ENCODE measurements around the gene ARID1B. TPM values are rescaled to one million over a fixed set of nuclear protein-coding genes. Genes with fewer than 3 reads are reported as not detected.

The ARID1B gene
- total RNA-seq, 2 experiments from 2014 or later = 36.9 to 38.9 TPM

- Mint-ChIP-seq H3K9me3 (no peaks in the 10 kb centered on the region), H3K4me1 (ENCODE audit: low read depth) (peaks cover 25% of the 10 kb centered on the region), H3K4me3 (peak overlapping the region; percentile 78), H3K27me3 (no peaks in the 10 kb centered on the region), H3K27ac (peak overlapping the region; percentile 93), H3K36me3 (ENCODE audit: low read depth) (peaks cover 10% of the 10 kb centered on the region)
- DNase-seq (peak; percentile 62), ATAC-seq (peak; percentile 17)
- ChIA-PET CTCF (interaction anchor here (1.0 kb wide), 1 partner anchor 91 kb away, joined by 5 read pairs; no protein-coding TSS in a partner anchor), POLR2A (interaction anchor here (0.8 to 3.4 kb wide), 8 partner anchors 11 to 243 kb away, joined by 3 to 32 read pairs (median 3); no protein-coding TSS in a partner anchor)
- intact Hi-C loops (cut with micrococcal nuclease) = loop anchor here (2.0 to 5.0 kb wide), 2 partner anchors 91 to 244 kb away; no protein-coding TSS in a partner anchor
- TF ChIP-seq CTCF (IDR thresholded peaks at IDR 0.05) = no peak
Measured at GRCh38 chr6:156777577-156778453, 637 bp downstream of the ARID1B start.

- POLR2A ChIA-PET = interaction anchor here (0.6 to 3.4 kb wide), 10 partner anchors 10 to 242 kb away, joined by 3 to 32 read pairs (median 3); no protein-coding TSS in a partner anchor
- H3K36me3 Mint-ChIP-seq (ENCODE audit: low read depth) = peaks cover 11% of the 10 kb centered on the region
- H3K4me3 Mint-ChIP-seq = peak overlapping the region; percentile 77
- peaks cover 31% of the 10 kb centered on the region for H3K4me1 Mint-ChIP-seq (ENCODE audit: low read depth)
- H3K9me3 Mint-ChIP-seq = no peaks in the 10 kb centered on the region
- DNase-seq (peak; percentile 60), ATAC-seq (peak; percentile 1)
- H3K27me3 Mint-ChIP-seq = no peaks in the 10 kb centered on the region
- intact Hi-C loops (cut with micrococcal nuclease) = loop anchor here (5.0 kb wide), 1 partner anchor 244 kb away; no protein-coding TSS in a partner anchor
- TF ChIP-seq CTCF (IDR thresholded peaks at IDR 0.05) = no peak
- H3K27ac Mint-ChIP-seq = peak overlapping the region; percentile 91
- CTCF ChIA-PET = no interaction called here
Measured at GRCh38 chr6:156778454-156779205, 1.5 kb downstream of the ARID1B start.

GRCh38 chr6:156779206-156780094 is 2.3 kb downstream of the ARID1B start:
- no peaks in the 10 kb centered on the region for H3K9me3 Mint-ChIP-seq
- H3K36me3 Mint-ChIP-seq (ENCODE audit: low read depth) = peaks cover 13% of the 10 kb centered on the region
- peak overlapping the region; percentile 84 for H3K4me3 Mint-ChIP-seq
- H3K4me1 Mint-ChIP-seq (ENCODE audit: low read depth) = peaks cover 35% of the 10 kb centered on the region
- POLR2A ChIA-PET = interaction anchor here (0.6 to 3.4 kb wide), 11 partner anchors 9 to 241 kb away, joined by 3 to 32 read pairs (median 3); no protein-coding TSS in a partner anchor
- ATAC-seq (peak; percentile 13), DNase-seq (peak; percentile 69)
- no peaks in the 10 kb centered on the region for H3K27me3 Mint-ChIP-seq
- H3K27ac Mint-ChIP-seq = peak overlapping the region; percentile 92
- TF ChIP-seq CTCF (IDR thresholded peaks at IDR 0.05) = no peak
- intact Hi-C loops (cut with micrococcal nuclease) = loop anchor here (5.0 to 10.0 kb wide), 3 partner anchors 78 to 243 kb away; no protein-coding TSS in a partner anchor
- CTCF ChIA-PET = interaction anchor here (1.2 kb wide), 2 partner anchors 10 to 17 kb away, joined by 3 read pairs; no protein-coding TSS in a partner anchor

GRCh38 chr6:156780102-156780641 is 3.0 kb downstream of the ARID1B start:
- peak; percentile 75 for DNase-seq
- CTCF ChIA-PET = interaction anchor here (1.0 to 1.2 kb wide), 3 partner anchors 9 to 266 kb away, joined by 3 read pairs; no protein-coding TSS in a partner anchor
- Mint-ChIP-seq H3K27me3 (no peaks in the 10 kb centered on the region), H3K4me1 (ENCODE audit: low read depth) (peaks cover 32% of the 10 kb centered on the region), H3K36me3 (ENCODE audit: low read depth) (peaks cover 16% of the 10 kb centered on the region), H3K27ac (peak overlapping the region; percentile 92), H3K4me3 (peak overlapping the region; percentile 84), H3K9me3 (no peaks in the 10 kb centered on the region)
- POLR2A ChIA-PET = interaction anchor here (0.6 to 3.4 kb wide), 4 partner anchors 8 to 241 kb away, joined by 3 to 32 read pairs (median 9); no protein-coding TSS in a partner anchor
- no peak for TF ChIP-seq CTCF (IDR thresholded peaks at IDR 0.05)
- peak; percentile 68 for ATAC-seq
- intact Hi-C loops (cut with micrococcal nuclease) = loop anchor here (5.0 to 10.0 kb wide), 2 partner anchors 77 to 105 kb away; no protein-coding TSS in a partner anchor

Measured in activated CD8-positive, alpha-beta T cell treated with anti-CD3 and anti-CD28 coated beads for 36 hours (primary cell).